H1 (cell line): Measurements from ENCODE around the gene ANKRD17. TPM values are rescaled to one million over a fixed set of nuclear protein-coding genes. Genes with fewer than 3 reads are reported as not detected.

Experiments used
- CTCF ChIA-PET: fragments of 300-600 bp; sonication (Branson Sonifier 250); formaldehyde crosslinking; loops from one replicate; lab custom pipeline; 2021; ENCODE audit not compliant: partially characterized antibody; lab: Charles Lee
- POLR2A ChIA-PET: fragments of 300-600 bp; sonication (Branson Sonifier 250); formaldehyde crosslinking; loops from one replicate; lab custom pipeline; 2021; ENCODE audit warnings: inconsistent platforms; ENCODE audit not compliant: partially characterized antibody; lab: Charles Lee
- DNase-seq, 2 experiments: peaks; one replicate each; pipeline versions ENCODE4 v3.0.0 to v3.0.0-alpha.2; 2010 to 2022; ENCODE audit warnings: low spot score in 2 of 2, low read depth in 1 of 2, mixed read lengths in 1 of 2
- FAIRE-seq: peaks from 2 replicates; lab custom pipeline; 2011; peaks lifted over from hg19 to GRCh38; lab: Jason Lieb, UNC
- H2AFZ ChIP-seq: 2 replicates; pipeline ENCODE4 v1.8.1; 2012; ENCODE audit warnings: low read length, inconsistent platforms
- H2AK5ac ChIP-seq: 2 replicates; pipeline ENCODE4 v1.6.1; 2013; ENCODE audit warnings: low read depth, low read length
- H2BK120ac ChIP-seq: replicated peaks from 2 replicates; pipeline ENCODE3; 2013; ENCODE audit warnings: low read depth, low read length, inconsistent platforms
- H2BK12ac ChIP-seq: 2 replicates; pipeline ENCODE4 v1.6.1; 2013; ENCODE audit warnings: low read depth, low read length
- H2BK15ac ChIP-seq: 2 replicates; pipeline ENCODE4 v1.6.1; 2013; ENCODE audit warnings: low read length
- H2BK20ac ChIP-seq: 2 replicates; pipeline ENCODE4 v1.6.1; 2013; ENCODE audit warnings: low read length
- H2BK5ac ChIP-seq: 2 replicates; pipeline ENCODE4 v1.6.1; 2013; ENCODE audit warnings: low read depth, low read length
- H3K14ac ChIP-seq: 2 replicates; pipeline ENCODE4 v1.6.1; 2013; ENCODE audit warnings: inconsistent platforms; ENCODE audit not compliant: insufficient read length
- H3K18ac ChIP-seq: 2 replicates; pipeline ENCODE4 v1.6.1; 2013; ENCODE audit warnings: low read length; ENCODE audit errors: extremely low read depth
- H3K23ac ChIP-seq: 2 replicates; pipeline ENCODE4 v1.6.1; 2013; ENCODE audit warnings: inconsistent platforms; ENCODE audit not compliant: insufficient read length
- H3K23me2 ChIP-seq: 2 replicates; pipeline ENCODE4 v1.6.1; 2013; ENCODE audit warnings: low read depth, low read length
- H3K27ac ChIP-seq: 2 replicates; pipeline ENCODE4 v1.6.1; 2011; ENCODE audit warnings: low read depth, low read length, inconsistent platforms
- H3K27me3 ChIP-seq, 4 experiments: replicated peaks in 1 of 4; 1 replicate in 1 of 4; 2 replicates in 3 of 4; pipeline versions ENCODE4 v1.6.1 to v1.8.1; 2011 to 2013; ENCODE audit warnings: low read length in 3 of 4, mild to moderate bottlenecking in 3 of 4, inconsistent platforms in 2 of 4, mixed read lengths in 2 of 4, moderate library complexity in 1 of 4; ENCODE audit not compliant: control insufficient read depth in 3 of 4, insufficient read depth in 3 of 4; ENCODE audit errors: extremely low read depth in 1 of 4
- H3K36me3 ChIP-seq, 4 experiments: 2 replicates each; pipeline versions ENCODE4 v1.6.1 to v1.8.1; 2011 to 2013; ENCODE audit warnings: mild to moderate bottlenecking in 4 of 4, low read length in 3 of 4, moderate library complexity in 2 of 4, control low read depth in 1 of 4, inconsistent platforms in 1 of 4; ENCODE audit not compliant: insufficient read depth in 4 of 4, control insufficient read depth in 2 of 4
- H3K4ac ChIP-seq: replicated peaks from 2 replicates; pipeline ENCODE3; 2013; ENCODE audit warnings: low read length, low read depth, mixed read lengths, inconsistent platforms; ENCODE audit not compliant: insufficient read length
- H3K4me1 ChIP-seq, 4 experiments: replicated peaks in 1 of 4; 1 replicate in 1 of 4; 2 replicates in 3 of 4; pipeline versions ENCODE4 v1.6.1 to v1.8.1; 2011 to 2013; ENCODE audit warnings: low read length in 3 of 4, inconsistent platforms in 2 of 4, mixed read lengths in 1 of 4; ENCODE audit not compliant: insufficient read depth in 4 of 4, control insufficient read depth in 3 of 4
- H3K4me2 ChIP-seq, 2 experiments: 2 replicates each; pipeline versions ENCODE4 v1.6.1 to v1.8.1; 2011 to 2013; ENCODE audit warnings: low read depth in 2 of 2, low read length in 2 of 2, control low read depth in 1 of 2, inconsistent platforms in 1 of 2, mild to moderate bottlenecking in 1 of 2; ENCODE audit not compliant: insufficient read depth in 1 of 2
- H3K4me3 ChIP-seq, 4 experiments: fragments of 200-600, 300-600 bp in 1 of 4; sonication (generic), shearing (Covaris generic), sonication (Bioruptor Twin) in 1 of 4; 2 replicates each; pipeline versions ENCODE4 v1.5.1 to v1.8.1; 2011 to 2016; ENCODE audit warnings: low read length in 4 of 4, low read depth in 3 of 4, control low read depth in 2 of 4, inconsistent platforms in 2 of 4, mild to moderate bottlenecking in 2 of 4, mixed read lengths in 1 of 4, moderate library complexity in 1 of 4; ENCODE audit not compliant: insufficient read depth in 2 of 4; ENCODE audit errors: extremely low read depth in 1 of 4
- H3K56ac ChIP-seq: replicated peaks from 2 replicates; pipeline ENCODE3; 2013; ENCODE audit warnings: low read depth, mild to moderate bottlenecking, mixed read lengths, low read length, inconsistent platforms; ENCODE audit not compliant: insufficient read length
- H3K79me1 ChIP-seq: 2 replicates; pipeline ENCODE4 v1.6.1; 2013; ENCODE audit warnings: low read depth, low read length, control low read depth
- H3K79me2 ChIP-seq, 2 experiments: 2 replicates each; pipeline versions ENCODE4 v1.6.1 to v1.8.1; 2012 to 2013; ENCODE audit warnings: low read length in 2 of 2, mild to moderate bottlenecking in 2 of 2, inconsistent platforms in 1 of 2; ENCODE audit not compliant: insufficient read depth in 2 of 2, control insufficient read depth in 1 of 2
- H3K9ac ChIP-seq, 4 experiments: replicated peaks in 1 of 4; 1 replicate in 1 of 4; 2 replicates in 3 of 4; pipeline versions ENCODE4 v1.6.1 to v1.8.1; 2011 to 2013; ENCODE audit warnings: low read depth in 3 of 4, low read length in 3 of 4, control low read depth in 2 of 4, mild to moderate bottlenecking in 2 of 4, moderate library complexity in 2 of 4, inconsistent platforms in 1 of 4; ENCODE audit errors: extremely low read depth in 1 of 4
- H3K9me3 ChIP-seq, 2 experiments: 2 replicates each; pipeline versions ENCODE4 v1.6.1 to v1.8.1; 2012 to 2013; ENCODE audit warnings: mild to moderate bottlenecking in 2 of 2, moderate library complexity in 2 of 2, control low read depth in 1 of 2, inconsistent platforms in 1 of 2, low read depth in 1 of 2, low read length in 1 of 2, mixed read lengths in 1 of 2; ENCODE audit not compliant: insufficient read depth in 2 of 2
- H4K20me1 ChIP-seq, 2 experiments: replicated peaks in 1 of 2; 2 replicates each; pipeline versions ENCODE3 to v1.8.1; 2011 to 2013; ENCODE audit warnings: inconsistent platforms in 2 of 2, low read length in 2 of 2, mild to moderate bottlenecking in 1 of 2; ENCODE audit not compliant: insufficient read depth in 2 of 2, control insufficient read depth in 1 of 2
- H4K5ac ChIP-seq: 2 replicates; pipeline ENCODE4 v1.6.1; 2013; ENCODE audit warnings: low read length, low read depth, mixed read lengths, inconsistent platforms; ENCODE audit not compliant: insufficient read length
- H4K8ac ChIP-seq: 2 replicates; pipeline ENCODE4 v1.8.0; 2013; ENCODE audit warnings: mild to moderate bottlenecking, moderate library complexity, low read length, inconsistent platforms; ENCODE audit not compliant: insufficient read depth; ENCODE audit errors: extremely low read depth
- H4K91ac ChIP-seq: replicated peaks from 2 replicates; pipeline ENCODE3; 2013; ENCODE audit warnings: low read length, mixed read lengths, inconsistent platforms; ENCODE audit not compliant: insufficient read length
- KDM1A ChIP-seq: fragments of 200-600, 300-600 bp; sonication (generic); IDR thresholded peaks from 2 replicates; pipeline ENCODE4 v1.7.1; 2016; ENCODE audit warnings: mild to moderate bottlenecking, low read length, borderline replicate concordance
- POLR2AphosphoS5 ChIP-seq: IDR thresholded peaks from 2 replicates; pipeline ENCODE4 v1.6.1; 2011; ENCODE audit warnings: low read depth, low read length
- SIN3A ChIP-seq, 2 experiments: IDR thresholded peaks in 1 of 2; conservative IDR thresholded peaks in 1 of 2; 2 replicates each; pipeline ENCODE4 v1.6.1; 2011 to 2012; ENCODE audit warnings: low read length in 2 of 2, improper control_type of control experiment in 1 of 2, low read depth in 1 of 2, mild to moderate bottlenecking in 1 of 2
- WGBS, 2 experiments: shearing (Covaris generic) in 1 of 2; methylation state at CpG; one replicate each; pipeline versions ENCODE4 v1.1.6 to v1.1.7; 2013 to 2015; ENCODE audit warnings: low lambda C conversion rate in 2 of 2, mixed read lengths in 2 of 2, inconsistent platforms in 1 of 2, low coverage in 1 of 2, missing lambda C conversion rate in 1 of 2; ENCODE audit not compliant: insufficient replicate concordance in 2 of 2, insufficient coverage in 1 of 2, insufficient read length in 1 of 2; ENCODE audit errors: extremely low coverage in 1 of 2, missing lambda C conversion rate in 1 of 2; 5-methylcytosine and 5-hydroxymethylcytosine counted together
- polyA plus RNA-seq, 7 experiments: library from polyadenylated mRNA; depleted of rRNA in 3 of 7; stranded (reverse) in 5 of 7; unstranded in 2 of 7; fragments of >200 nt in 5 of 7; fragments of 200-250 nt in 2 of 7; gene quantifications; 1 replicate in 5 of 7; 2 replicates in 1 of 7; 4 replicates in 1 of 7; pipeline versions ENCODE4 v1.2.1 to v1.2.3, GENCODE V29; 2011 to 2013; ENCODE audit warnings: missing spikeins in 2 of 7, mixed read lengths in 2 of 7
- total RNA-seq: library from RNA; stranded (reverse); fragmentation: NEBNext Ultra II Directional; extraction: Animal tissue kit (Norgen Biotek cat#: 25700); gene quantifications from 2 replicates; pipeline ENCODE4 v1.2.1, GENCODE V29; 2021

Gene ANKRD17
- total and polyA plus RNA-seq, 2 of the 8 experiments (the other 6 are each of a cell fraction or from before 2014, with no cell fraction given), result 42.4 to 93.7 TPM

- no peak overlapping the region for H4K5ac ChIP-seq
- no peak for TF ChIP-seq POLR2AphosphoS5
- 0 out of 2 replicates have a peak, but pooled peaks have one; percentile 38 for TF ChIP-seq KDM1A
- TF ChIP-seq SIN3A (conservative IDR thresholded peaks at IDR 0.05 in 1 of 2, IDR thresholded peaks at IDR 0.05 in 1 of 2; ENCODE audit: low read depth in 1 of 2, low read length in 2 of 2), result no peak
- TF ChIP-seq, all 59 proteins: peak for 1
- CTCF ChIA-PET, result interaction anchor here (0.9 to 1.3 kb wide), 4 partner anchors 10 to 67 kb away, joined by 3 to 6 read pairs (median 3); no protein-coding TSS in a partner anchor
- WGBS, 2 experiments, result 87% methylated on average over 4 of the region's 4 CpGs; no CpG with 5 or more reads in 1 of the 2 experiments
- no peak overlapping the region for H2BK120ac ChIP-seq
- H3K79me1 ChIP-seq, result 0 out of 2 replicates have a peak, but pooled peaks cover 2% of the 10 kb centered on the region
- H4K20me1 ChIP-seq, result peaks cover 1 to 3% of the 10 kb centered on the region in 2 experiments
- no peak overlapping the region for H2BK20ac ChIP-seq
- DNase-seq (no peak), FAIRE-seq (no peak)
- peak overlapping the region in 1 of 2 experiments; percentile 36; a peak in 1 of 4 replicates for H3K4me2 ChIP-seq
- H3K79me2 ChIP-seq, result peaks cover 11 to 99% of the 10 kb centered on the region in 2 experiments; a peak in 3 of 4 replicates
- POLR2A ChIA-PET, result interaction anchor here (0.9 to 2.3 kb wide), 4 partner anchors 9 to 164 kb away, joined by 3 to 17 read pairs (median 3); partner anchors contain the start of gene ANKRD17
- H2AK5ac ChIP-seq, result no peak overlapping the region
- H3K36me3 ChIP-seq, result peaks cover 0 to 6% (median 0%) of the 10 kb centered on the region in 4 experiments; a peak in 1 of 8 replicates
- H3K27ac ChIP-seq, result no peak overlapping the region
- no peaks in the 10 kb centered on the region for H3K9me3 ChIP-seq
- H3K4me3 ChIP-seq, result no peak overlapping the region
- H2BK5ac ChIP-seq, result no peak overlapping the region
- no peaks in the 10 kb centered on the region for H3K23me2 ChIP-seq
- no peak overlapping the region for H2AFZ ChIP-seq
- no peak overlapping the region for H3K14ac ChIP-seq
- H3K27me3 ChIP-seq, result no peaks in the 10 kb centered on the region
- H4K91ac ChIP-seq, result no peak overlapping the region
- H2BK15ac ChIP-seq, result no peak overlapping the region
- no peak overlapping the region for H3K18ac ChIP-seq
- no peak overlapping the region for H3K4ac ChIP-seq
- no peak overlapping the region for H2BK12ac ChIP-seq
- no peak overlapping the region for H3K56ac ChIP-seq
- no peak overlapping the region for H3K9ac ChIP-seq
- H3K23ac ChIP-seq, result no peak overlapping the region
- no peak overlapping the region for H4K8ac ChIP-seq
- H3K4me1 ChIP-seq, result peaks cover 0 to 3% (median 0%) of the 10 kb centered on the region in 4 experiments; a peak in 2 of 7 replicates
Observed at GRCh38 chr4:73244945-73245601, 13.5 kb downstream of the ANKRD17 start.
